Measurements from ENCODE around the gene CIITA. TPM values are rescaled to one million over a fixed set of nuclear protein-coding genes. Genes with fewer than 3 reads are reported as not detected.
A peak's percentile ranks its signal among the peaks of the same experiment; 100 is the strongest.

CIITA gene
- total and polyA plus RNA-seq, 9 of the 15 experiments (the other 6 are each of a cell fraction or from before 2014, with no cell fraction given): 0.01 to 0.20 (median 0.11) TPM; not detected in 4

DNA sequence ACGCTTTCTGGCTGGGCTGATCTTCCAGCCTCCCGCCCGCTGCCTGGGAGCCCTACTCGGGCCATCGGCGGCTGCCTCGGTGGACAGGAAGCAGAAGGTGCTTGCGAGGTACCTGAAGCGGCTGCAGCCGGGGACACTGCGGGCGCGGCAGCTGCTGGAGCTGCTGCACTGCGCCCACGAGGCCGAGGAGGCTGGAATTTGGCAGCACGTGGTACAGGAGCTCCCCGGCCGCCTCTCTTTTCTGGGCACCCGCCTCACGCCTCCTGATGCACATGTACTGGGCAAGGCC is 30.7 kb downstream of the CIITA start:
- Histone ChIP-seq H2AFZ (ENCODE audit: low read depth, low read length) (no peak overlapping the region), H3K36me3 (ENCODE audit: control insufficient read depth, insufficient read depth, low read length) (no peaks in the 10 kb centered on the region), H3K4me3 (no peak overlapping the region), H3K4me1 (replicated peaks in 1 of 2; ENCODE audit: control insufficient read depth in 2 of 2, insufficient read depth in 2 of 2, low read length in 2 of 2) (peaks cover 0 to 17% of the 10 kb centered on the region in 2 experiments; a peak in 2 of 5 replicates), H4K20me1 (replicated peaks; ENCODE audit: control insufficient read depth, insufficient read depth, low read length) (no peaks in the 10 kb centered on the region), H3K9ac (ENCODE audit: insufficient read depth in 1 of 2, low read depth in 2 of 2, low read length in 2 of 2) (no peak overlapping the region), H3K9me3 (replicated peaks; ENCODE audit: control insufficient read depth, insufficient read depth, low read depth, low read length) (peaks cover 4% of the 10 kb centered on the region), H3K79me2 (ENCODE audit: control insufficient read depth, insufficient read depth, low read length) (no peaks in the 10 kb centered on the region), H3K27ac (ENCODE audit: extremely low read depth, low read depth, low read length) (no peak overlapping the region), H3K27me3 (ENCODE audit: control insufficient read depth in 2 of 2, insufficient read depth in 2 of 2, low read length in 2 of 2) (peaks cover 49 to 65% of the 10 kb centered on the region in 2 experiments; a peak in 4 of 5 replicates), H3K4me2 (ENCODE audit: insufficient read depth, low read length) (no peak overlapping the region), H3K9me1 (ENCODE audit: control insufficient read depth, insufficient read depth, low read length) (no peaks in the 10 kb centered on the region)
- CTCF ChIA-PET (ENCODE audit: low intra/inter-chr PET ratio): no interaction called here
- under 1% methylated on average over 21 of the region's 21 CpGs for WGBS (ENCODE audit: insufficient coverage, low coverage, missing lambda C conversion rate)
- TF ChIP-seq NCOR1 (IDR thresholded peaks at IDR 0.05) (no peak), NR2F6 (CRISPR knock-in tag; IDR thresholded peaks at IDR 0.05) (no peak), MLX (CRISPR knock-in tag; conservative IDR thresholded peaks at IDR 0.05) (no peak), ZNF140 (CRISPR knock-in tag; IDR thresholded peaks at IDR 0.05) (no peak), ATF7 (IDR thresholded peaks at IDR 0.05) (no peak), PRPF4 (IDR thresholded peaks at IDR 0.05; ENCODE audit: insufficient read depth, low read depth, low read length, poor library complexity, severe bottlenecking) (no peak)
- no TSS peak for BruUV-seq (replicated peaks)
- DNase-seq (ENCODE audit: extremely low read depth in 1 of 4, low spot score in 3 of 4) (no peak), ATAC-seq (peak; percentile 22; the same call in 1 of the 3 replicates), FAIRE-seq (no peak)
- intact Hi-C loops (cut with micrococcal nuclease): no loop called here
- in situ Hi-C loops (cut with MboI): no loop called here
- POLR2A ChIA-PET: no interaction called here

GRCh38 chr16:10911267-10911666 is 34.3 kb downstream of the CIITA start:
- CTCF ChIA-PET (ENCODE audit: low intra/inter-chr PET ratio): no interaction called here
- Histone ChIP-seq H3K36me3 (ENCODE audit: control insufficient read depth, insufficient read depth, low read length) (no peaks in the 10 kb centered on the region), H3K4me2 (ENCODE audit: insufficient read depth, low read length) (no peak overlapping the region), H3K27me3 (ENCODE audit: control insufficient read depth in 2 of 2, insufficient read depth in 2 of 2, low read length in 2 of 2) (peaks cover 42 to 70% of the 10 kb centered on the region in 2 experiments), H3K27ac (ENCODE audit: extremely low read depth, low read depth, low read length) (no peak overlapping the region), H3K9me3 (replicated peaks; ENCODE audit: control insufficient read depth, insufficient read depth, low read depth, low read length) (no peaks in the 10 kb centered on the region), H3K9ac (ENCODE audit: insufficient read depth in 1 of 2, low read depth in 2 of 2, low read length in 2 of 2) (no peak overlapping the region), H2AFZ (ENCODE audit: low read depth, low read length) (no peak overlapping the region), H3K4me1 (replicated peaks in 1 of 2; ENCODE audit: control insufficient read depth in 2 of 2, insufficient read depth in 2 of 2, low read length in 2 of 2) (peaks cover 0 to 17% of the 10 kb centered on the region in 2 experiments; a peak in 2 of 5 replicates), H3K4me3 (no peak overlapping the region), H3K79me2 (ENCODE audit: control insufficient read depth, insufficient read depth, low read length) (no peaks in the 10 kb centered on the region), H3K9me1 (ENCODE audit: control insufficient read depth, insufficient read depth, low read length) (no peaks in the 10 kb centered on the region), H4K20me1 (replicated peaks; ENCODE audit: control insufficient read depth, insufficient read depth, low read length) (no peaks in the 10 kb centered on the region)
- POLR2A ChIA-PET: no interaction called here
- ATAC-seq (no peak), DNase-seq (ENCODE audit: extremely low read depth in 1 of 4, low spot score in 3 of 4) (no peak), FAIRE-seq (no peak)
- no TSS peak for BruUV-seq (replicated peaks)
- intact Hi-C loops (cut with micrococcal nuclease) (no loop called here), in situ Hi-C loops (cut with MboI) (loop anchor here (5.0 to 10.0 kb wide), 3 partner anchors 164 to 384 kb away; no protein-coding TSS in a partner anchor)
- TF ChIP-seq ZNF512 (tag; IDR thresholded peaks at IDR 0.05) (peak; percentile 86), ZNF212 (CRISPR knock-in tag; IDR thresholded peaks at IDR 0.05) (no peak)
